H1 (cell line): ENCODE results near the gene HOXD4. TPM values are rescaled to one million over a fixed set of nuclear protein-coding genes. Genes with fewer than 3 reads are reported as not detected.
A peak's percentile ranks its signal among the peaks of the same experiment; 100 is the strongest.

ENCODE experiments used
- E2F6 ChIP-seq: IDR thresholded peaks from 2 replicates; pipeline ENCODE4 v1.6.1; 2012; ENCODE audit warnings: inconsistent platforms
- EZH2 ChIP-seq: fragments of 200-600 bp; sonication (generic); IDR thresholded peaks from 2 replicates; pipeline ENCODE4 v1.7.1; 2012; ENCODE audit warnings: low read depth, mild to moderate bottlenecking, moderate library complexity, low read length, inconsistent platforms; ENCODE audit not compliant: severe bottlenecking
- KDM4A ChIP-seq: IDR thresholded peaks from one replicate; pipeline ENCODE4 v1.7.1; 2012; ENCODE audit warnings: low read depth, mild to moderate bottlenecking, moderate library complexity, low read length, inconsistent platforms; ENCODE audit not compliant: severe bottlenecking
- polyA plus RNA-seq, 7 experiments: library from polyadenylated mRNA; depleted of rRNA in 3 of 7; stranded (reverse) in 5 of 7; unstranded in 2 of 7; fragments of >200 nt in 5 of 7; fragments of 200-250 nt in 2 of 7; gene quantifications; 1 replicate in 5 of 7; 2 replicates in 1 of 7; 4 replicates in 1 of 7; pipeline versions ENCODE4 v1.2.1 to v1.2.3, GENCODE V29; 2011 to 2013; ENCODE audit warnings: missing spikeins in 2 of 7, mixed read lengths in 2 of 7
- total RNA-seq: library from RNA; stranded (reverse); fragmentation: NEBNext Ultra II Directional; extraction: Animal tissue kit (Norgen Biotek cat#: 25700); gene quantifications from 2 replicates; pipeline ENCODE4 v1.2.1, GENCODE V29; 2021

HOXD4 gene
- total and polyA plus RNA-seq, 2 of the 8 experiments (the other 6 are each of a cell fraction or from before 2014, with no cell fraction given): not detected

- TF ChIP-seq EZH2 (peak; percentile 96), KDM4A (peak; percentile 77), E2F6 (peak; percentile 15; the same call in 1 of the 2 replicates)
- TF ChIP-seq, all 59 proteins: peak for 10
Measured at GRCh38 chr2:176104316-176105077, 46.9 kb upstream of the HOXD4 start (continued).
